Amniotic stem cell (primary cell): ENCODE data around the gene PRMT2.
"Not testable (repeated sequence)": the region's sequence is repeated elsewhere in the genome, so short reads cannot be mapped to it uniquely, and the experiment has no call there.

Source experiments
- DNase-seq: peaks from one replicate; lab custom pipeline; 2025; lab: John Stamatoyannopoulos, UW

PRMT2 gene

DNA sequence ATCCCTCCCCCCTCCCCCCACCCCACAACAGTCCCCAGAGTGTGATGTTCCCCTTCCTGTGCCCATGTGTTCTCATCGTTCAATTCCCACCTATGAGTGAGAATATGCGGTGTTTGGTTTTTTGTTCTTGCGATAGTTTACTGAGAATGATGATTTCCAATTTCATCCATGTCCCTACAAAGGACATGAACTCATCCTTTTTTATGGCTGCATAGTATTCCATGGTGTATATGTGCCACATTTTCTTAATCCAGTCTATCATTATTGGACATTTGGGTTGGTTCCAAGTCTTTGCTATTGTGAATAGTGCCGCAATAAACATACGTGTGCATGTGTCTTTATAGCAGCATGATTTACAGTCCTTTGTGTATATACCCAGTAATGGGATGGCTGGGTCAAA, 33.4 kb downstream of the PRMT2 start:
- not testable (repeated sequence) for DNase-seq

DNA sequence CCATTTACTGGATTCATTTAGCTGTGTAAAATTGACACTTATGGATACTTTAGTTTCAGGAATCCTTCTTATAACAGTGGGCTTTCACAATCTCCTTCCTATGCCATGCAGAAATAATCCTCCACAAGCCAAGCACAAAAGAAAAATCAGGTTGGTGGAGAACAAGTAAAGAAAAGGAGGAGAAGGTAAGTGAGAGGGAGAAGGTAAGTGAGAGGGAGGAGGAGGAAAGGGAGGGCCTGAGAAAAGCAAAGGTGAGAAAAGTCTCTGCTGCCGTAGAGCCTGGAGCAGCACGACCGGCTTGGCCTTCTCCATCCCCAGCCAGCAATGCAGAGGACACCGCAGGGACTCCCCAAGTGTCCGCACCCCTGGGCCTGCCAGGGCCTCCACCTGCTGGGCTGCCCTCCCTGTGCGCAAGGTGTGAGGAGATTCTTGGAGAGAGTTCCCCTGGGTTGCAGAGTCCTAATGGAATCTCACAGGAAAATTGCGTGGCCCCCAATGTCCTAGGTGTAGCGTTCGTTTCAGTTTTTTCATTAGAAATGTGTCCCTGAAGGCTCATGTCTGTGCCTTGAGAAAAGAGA, 39.0 kb downstream of the PRMT2 start:
- no peak for DNase-seq

DNA sequence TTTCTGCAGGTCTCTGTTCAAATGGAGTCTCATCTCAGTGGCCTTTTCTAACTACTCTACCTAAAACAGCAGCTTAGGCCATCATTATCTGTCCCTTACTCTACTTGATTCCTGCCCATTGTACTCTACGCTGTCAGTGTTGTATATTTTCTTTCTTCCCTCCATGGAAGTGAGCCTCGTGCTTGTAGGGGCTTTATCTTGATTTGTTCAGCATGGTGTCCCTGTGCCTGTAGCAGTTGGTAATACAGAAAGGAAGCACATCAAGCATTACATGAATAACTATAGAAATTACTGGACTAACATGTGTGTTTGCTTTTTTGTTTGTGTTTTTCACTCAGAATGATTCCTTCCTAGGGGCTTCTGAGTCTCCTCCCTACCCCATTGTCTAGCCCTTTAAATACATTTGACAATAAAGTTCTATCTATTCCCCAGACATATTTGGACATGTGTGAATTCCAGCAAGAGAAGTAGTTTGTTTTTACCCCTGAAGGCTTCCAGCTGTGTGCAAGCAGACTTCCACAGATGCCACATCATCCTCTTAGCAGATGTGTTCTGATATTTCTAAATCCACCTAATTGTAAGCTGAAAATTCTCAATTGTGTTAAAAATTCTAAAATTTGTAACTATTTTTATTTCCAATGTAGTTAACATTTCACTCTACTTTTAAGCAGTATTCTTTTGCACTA, 40.3 kb downstream of the PRMT2 start:
- no peak for DNase-seq

DNA sequence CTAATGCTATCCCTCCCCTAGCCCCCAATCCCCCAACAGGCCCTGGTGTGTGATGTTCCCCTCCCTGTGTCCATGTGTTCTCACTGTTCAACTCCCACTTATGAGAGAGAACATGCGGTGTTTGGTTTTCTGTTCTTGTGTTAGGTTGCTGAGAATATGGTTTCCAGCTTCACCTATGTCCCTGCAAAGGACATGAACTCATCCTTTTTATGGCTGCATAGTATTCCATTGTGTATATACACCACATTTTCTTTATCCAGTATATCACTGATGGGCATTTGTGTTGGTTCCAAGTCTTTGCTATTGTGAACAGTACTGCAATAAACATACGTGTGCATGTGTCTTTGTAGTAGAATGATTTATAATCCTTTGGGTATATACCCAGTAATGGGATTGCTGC, 41.1 kb downstream of the PRMT2 start:
- DNase-seq, result not testable (repeated sequence)

DNA sequence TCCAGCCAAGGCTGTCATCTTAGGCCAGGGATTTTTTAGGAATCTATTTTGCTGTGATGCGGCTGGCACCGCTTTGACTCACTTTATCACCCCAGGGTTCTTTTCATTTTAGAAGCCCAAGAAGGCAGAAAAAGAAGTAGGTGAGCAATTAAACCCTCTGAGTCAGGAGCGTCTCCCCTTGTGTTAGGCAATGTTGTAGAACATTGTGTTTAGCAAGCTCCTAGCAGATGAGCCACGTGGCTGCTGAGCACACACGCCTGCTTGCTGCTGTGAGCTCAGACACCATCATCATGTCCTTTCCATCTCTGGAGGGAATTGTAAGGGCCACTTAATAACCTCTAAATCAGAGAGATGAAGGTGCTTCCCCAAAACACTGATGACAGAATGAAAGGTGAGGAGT, 46.1 kb downstream of the PRMT2 start:
- DNase-seq, result not testable (repeated sequence)

DNA sequence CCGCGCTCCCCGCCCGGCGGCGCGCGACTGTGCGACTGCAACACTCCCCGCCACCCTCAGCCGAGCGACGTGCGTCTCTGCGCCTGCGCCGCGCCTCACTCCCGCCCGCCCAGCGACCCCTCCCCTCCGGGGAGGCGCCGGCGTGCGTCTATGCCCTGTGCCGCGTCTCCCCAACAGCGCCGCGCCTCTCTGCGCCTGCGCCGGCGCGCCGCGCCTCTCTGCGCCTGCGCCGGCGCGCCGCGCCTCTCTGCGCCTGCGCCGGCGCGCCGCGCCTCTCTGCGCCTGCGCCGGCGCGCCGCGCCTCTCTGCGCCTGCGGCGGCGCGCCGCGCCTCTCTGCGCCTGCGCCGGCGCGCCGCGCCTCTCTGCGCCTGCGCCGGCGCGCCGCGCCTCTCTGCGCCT, 63.2 kb downstream of the PRMT2 start:
- not testable (repeated sequence) for DNase-seq

DNA sequence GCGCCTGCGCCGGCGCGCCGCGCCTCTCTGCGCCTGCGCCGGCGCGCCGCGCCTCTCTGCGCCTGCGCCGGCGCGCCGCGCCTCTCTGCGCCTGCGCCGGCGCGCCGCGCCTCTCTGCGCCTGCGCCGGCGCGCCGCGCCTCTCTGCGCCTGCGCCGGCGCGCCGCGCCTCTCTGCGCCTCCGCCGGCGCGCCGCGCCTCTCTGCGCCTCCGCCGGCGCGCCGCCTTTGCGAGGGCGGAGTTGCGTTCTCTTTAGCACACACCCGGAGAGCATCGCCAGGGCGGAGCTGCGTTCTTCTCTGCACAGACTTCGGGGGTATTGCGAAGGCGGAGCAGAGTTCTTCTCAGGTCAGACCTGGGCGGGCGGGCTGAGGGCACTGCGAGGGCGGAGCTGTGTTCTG, 63.6 kb downstream of the PRMT2 start:
- not testable (repeated sequence) for DNase-seq
